Endothelial cell (in vitro differentiated cells): ENCODE data around the gene CD8A. TPM values are rescaled to one million over a fixed set of nuclear protein-coding genes. Genes with fewer than 3 reads are reported as not detected.

ENCODE experiments used
- DNase-seq: peaks from one replicate; pipeline ENCODE4 v3.0.0; 2021; ENCODE audit warnings: low spot score
- H3K27ac Mint-ChIP-seq: one replicate; pipeline ENCODE4 v1.8.0; 2021; ENCODE audit warnings: mixed read lengths, inconsistent platforms; ENCODE audit not compliant: unreplicated experiment
- H3K27me3 Mint-ChIP-seq: one replicate; pipeline ENCODE4 v1.8.0; 2021; ENCODE audit warnings: mild to moderate bottlenecking, moderate library complexity, mixed read lengths, inconsistent platforms; ENCODE audit not compliant: unreplicated experiment
- H3K36me3 Mint-ChIP-seq: one replicate; pipeline ENCODE4 v1.8.0; 2021; ENCODE audit warnings: mild to moderate bottlenecking, low read depth, mixed read lengths, inconsistent platforms; ENCODE audit not compliant: unreplicated experiment
- H3K4me1 Mint-ChIP-seq: one replicate; pipeline ENCODE4 v1.8.0; 2021; ENCODE audit warnings: mild to moderate bottlenecking, mixed read lengths, inconsistent platforms; ENCODE audit not compliant: unreplicated experiment
- H3K4me3 Mint-ChIP-seq: one replicate; pipeline ENCODE4 v1.8.0; 2021; ENCODE audit warnings: mild to moderate bottlenecking, mixed read lengths, inconsistent platforms; ENCODE audit not compliant: unreplicated experiment
- H3K9me3 Mint-ChIP-seq: one replicate; pipeline ENCODE4 v1.8.0; 2021; ENCODE audit warnings: mixed read lengths, inconsistent platforms; ENCODE audit not compliant: unreplicated experiment
- CTCF ChIP-seq: fragments of 200-600 bp; sonication (generic); IDR thresholded peaks from one replicate; pipeline ENCODE4 v1.5.0; 2021; ENCODE audit warnings: antibody characterized with exemption; ENCODE audit not compliant: unreplicated experiment
- total RNA-seq: library from RNA; stranded (reverse); fragmentation: NEBNext Ultra II Directional; extraction: Animal tissue kit (Norgen Biotek cat#: 25700); gene quantifications from one replicate; pipeline ENCODE4 v1.2.1, GENCODE V29; 2021; ENCODE audit not compliant: unreplicated experiment

CD8A gene
- total RNA-seq, 1 donor from 2014 or later = not detected

- no peaks in the 10 kb centered on the region for H3K9me3 Mint-ChIP-seq
- peaks cover 7% of the 10 kb centered on the region for H3K36me3 Mint-ChIP-seq
- no peak overlapping the region for H3K27ac Mint-ChIP-seq
- no peak overlapping the region for H3K4me3 Mint-ChIP-seq
- peaks cover 21% of the 10 kb centered on the region for H3K27me3 Mint-ChIP-seq
- DNase-seq = no peak
- no peak for TF ChIP-seq CTCF
- H3K4me1 Mint-ChIP-seq = peaks cover 3% of the 10 kb centered on the region
Measured at GRCh38 chr2:86787736-86788135, 3.0 kb downstream of the CD8A start.

- Mint-ChIP-seq H3K27me3 (peaks cover 12% of the 10 kb centered on the region), H3K9me3 (no peaks in the 10 kb centered on the region), H3K36me3 (peaks cover 3% of the 10 kb centered on the region), H3K27ac (no peak overlapping the region), H3K4me3 (no peak overlapping the region), H3K4me1 (peaks cover 9% of the 10 kb centered on the region)
- TF ChIP-seq CTCF = no peak
- no peak for DNase-seq
Measured at GRCh38 chr2:86786001-86786536, 4.6 kb downstream of the CD8A start.

- TF ChIP-seq CTCF = no peak
- H3K36me3 Mint-ChIP-seq = no peaks in the 10 kb centered on the region
Measured at GRCh38 chr2:86785456-86785855, 5.3 kb downstream of the CD8A start.

DNA sequence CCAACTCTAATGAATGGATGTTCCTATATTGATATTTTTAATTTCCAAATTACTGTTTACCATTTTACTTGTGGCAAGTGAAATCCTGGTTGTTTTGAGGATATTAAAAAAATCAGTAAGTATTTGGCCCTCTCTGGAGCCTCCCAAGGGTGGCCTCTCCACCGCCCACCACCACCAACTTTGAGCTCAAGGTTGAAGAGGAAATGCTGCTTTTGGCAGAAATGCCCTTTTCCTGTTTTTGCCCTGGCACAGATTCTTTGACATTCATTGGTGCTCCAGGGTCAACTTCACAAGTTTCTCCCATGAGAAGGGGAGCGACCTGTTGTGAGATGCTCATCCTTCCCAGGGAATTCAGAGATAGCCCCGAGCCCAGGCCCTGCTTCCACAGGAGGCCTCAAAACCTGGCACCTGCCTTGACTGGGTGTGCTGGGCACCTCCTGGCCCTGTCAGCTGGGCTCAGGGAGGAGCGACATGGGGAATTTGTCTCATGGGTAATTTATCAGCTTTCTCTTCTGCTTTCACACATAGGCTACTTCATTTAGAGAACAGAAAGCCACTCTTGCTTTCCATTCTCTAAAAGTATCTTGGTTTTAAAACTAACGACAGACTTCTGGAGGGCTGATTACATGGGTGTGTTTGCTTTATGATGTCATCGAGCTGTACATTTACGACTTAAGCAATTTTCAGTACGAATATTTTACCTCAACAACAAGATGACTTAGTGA is 6.9 kb downstream of the CD8A start:
- H3K4me1 Mint-ChIP-seq = peaks cover 6% of the 10 kb centered on the region
- no peak overlapping the region for H3K4me3 Mint-ChIP-seq
- no peak for TF ChIP-seq CTCF
- no peaks in the 10 kb centered on the region for H3K9me3 Mint-ChIP-seq
- H3K27ac Mint-ChIP-seq = no peak overlapping the region
- H3K36me3 Mint-ChIP-seq = no peaks in the 10 kb centered on the region
- no peak for DNase-seq
- H3K27me3 Mint-ChIP-seq = peaks cover 5% of the 10 kb centered on the region

More at GRCh38 chr2:86785456-86785855, 5.3 kb downstream of the CD8A start:
- DNase-seq = no peak
- H3K9me3 Mint-ChIP-seq = no peaks in the 10 kb centered on the region
- no peak overlapping the region for H3K27ac Mint-ChIP-seq
- H3K4me3 Mint-ChIP-seq = no peak overlapping the region
- H3K27me3 Mint-ChIP-seq = peaks cover 10% of the 10 kb centered on the region
- H3K4me1 Mint-ChIP-seq = peaks cover 6% of the 10 kb centered on the region

DNA sequence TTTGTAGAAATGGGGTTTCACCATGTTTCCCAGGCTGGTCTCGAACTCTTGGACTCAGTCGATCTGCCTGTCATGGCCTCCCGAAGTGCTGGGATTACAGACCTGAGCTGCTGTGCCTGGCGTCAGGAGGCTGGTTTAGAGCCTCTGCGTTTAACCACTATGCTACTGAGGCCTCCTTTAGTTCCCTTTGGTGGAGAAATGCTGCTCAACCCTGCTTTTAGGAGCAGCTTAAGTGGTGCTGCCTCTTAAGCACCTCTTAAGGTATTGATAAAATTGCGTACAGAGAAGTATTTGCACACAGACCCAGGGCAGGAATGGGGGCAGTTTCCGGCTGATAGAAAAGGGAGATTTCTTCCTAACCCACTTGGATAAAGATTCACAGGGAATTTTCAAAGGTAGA is 8.0 kb downstream of the CD8A start:
- DNase-seq = no peak
- H3K4me3 Mint-ChIP-seq = no peak overlapping the region
- TF ChIP-seq CTCF = no peak
- H3K9me3 Mint-ChIP-seq = no peaks in the 10 kb centered on the region
- H3K4me1 Mint-ChIP-seq = peaks cover 6% of the 10 kb centered on the region
- H3K36me3 Mint-ChIP-seq = no peaks in the 10 kb centered on the region
- no peak overlapping the region for H3K27ac Mint-ChIP-seq
- peaks cover 2% of the 10 kb centered on the region for H3K27me3 Mint-ChIP-seq
